GM12892 (cell line): Measurements from ENCODE around the gene SLFN12L. TPM values are rescaled to one million over a fixed set of nuclear protein-coding genes. Genes with fewer than 3 reads are reported as not detected.
"Not testable (repeated sequence)": the region's sequence is repeated elsewhere in the genome, so short reads cannot be mapped to it uniquely, and the experiment has no call there.

Source experiments
- DNase-seq: peaks from one replicate; pipeline ENCODE4 v3.0.0; 2011; ENCODE audit not compliant: insufficient read length
- FAIRE-seq: peaks from 2 replicates; lab custom pipeline; 2011; peaks lifted over from hg19 to GRCh38; lab: Jason Lieb, UNC
- POLR2A ChIP-seq: IDR thresholded peaks from 2 replicates; pipeline ENCODE4 v1.6.1; 2011; ENCODE audit warnings: low read depth, low read length, control low read depth
- POLR2AphosphoS5 ChIP-seq: IDR thresholded peaks from 2 replicates; pipeline ENCODE4 v1.6.1; 2011; ENCODE audit warnings: low read depth, low read length, control low read depth
- TAF1 ChIP-seq: IDR thresholded peaks from 2 replicates; pipeline ENCODE4 v1.6.1; 2011; ENCODE audit warnings: low read depth, mild to moderate bottlenecking, control low read depth, low read length, borderline replicate concordance
- polyA plus RNA-seq: library from polyadenylated mRNA; unstranded; fragments of >200 nt; gene quantifications from one replicate; pipeline ENCODE4 v1.2.1, GENCODE V29; 2012; ENCODE audit warnings: missing spikeins, inconsistent platforms; ENCODE audit not compliant: missing spikeins

SLFN12L gene
- 10.2 TPM for polyA plus RNA-seq

GRCh38 chr17:35537601-35538141, at the start of gene SLFN12L:
SLFN12L (minus strand) TSS chr17:35537678; CDS start chr17:35522364, 15,314 bp downstream.
- peak; percentile 66 for FAIRE-seq
- peak; percentile 59; the same call in 1 of the 2 replicates for TF ChIP-seq POLR2AphosphoS5
- TF ChIP-seq POLR2A = peak; percentile 73
- TF ChIP-seq TAF1 = peak; percentile 53; the same call in 1 of the 2 replicates
- no peak for DNase-seq

DNA sequence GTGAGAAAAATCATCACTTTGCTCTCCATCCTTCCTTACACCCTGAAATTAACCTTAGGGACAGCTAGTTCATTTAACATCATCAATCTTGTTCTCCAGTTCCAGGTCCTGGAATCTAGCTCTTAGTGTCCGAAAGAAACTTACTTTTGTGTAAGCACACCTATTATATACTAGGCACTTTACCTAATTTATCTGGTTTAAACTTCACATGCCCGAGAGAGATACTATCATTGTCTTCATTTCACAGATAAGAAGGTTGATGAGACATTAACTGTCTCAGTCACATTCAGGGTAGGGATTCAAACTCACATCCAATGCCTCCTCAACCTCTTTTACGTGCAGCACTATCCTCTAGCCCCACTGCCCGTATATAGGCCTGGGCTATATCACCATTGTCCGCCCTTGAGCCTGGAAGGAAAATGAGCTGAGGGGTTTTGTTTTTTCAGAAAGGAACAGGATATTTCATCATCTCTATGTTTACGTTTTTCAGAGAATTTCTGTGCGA, 49.1 kb upstream of the SLFN12L start:
- peak; percentile 51 for FAIRE-seq

DNA sequence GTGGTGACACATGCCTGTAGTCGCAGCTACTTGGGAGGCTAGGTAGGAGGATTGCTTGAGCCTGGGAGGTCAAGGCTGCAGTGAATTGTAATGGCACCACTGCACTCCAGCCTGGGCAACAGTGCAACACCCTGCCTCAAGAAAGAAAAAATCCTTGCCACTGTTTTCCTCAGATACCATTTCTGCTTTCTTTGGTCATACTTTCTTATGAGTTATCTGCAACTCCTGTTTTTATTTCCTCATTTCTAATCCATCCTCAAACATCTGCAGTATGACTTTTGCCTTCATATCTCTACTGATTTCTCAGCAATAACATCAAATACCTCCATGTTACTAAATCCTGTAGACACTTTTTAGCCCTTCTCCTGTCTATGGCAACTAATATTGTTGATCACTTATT, 46.6 kb upstream of the SLFN12L start:
- no peak for DNase-seq
- no peak for FAIRE-seq
- TF ChIP-seq TAF1 (no peak), POLR2A (no peak), POLR2AphosphoS5 (no peak)

More for the DNA sequence above, 49.1 kb upstream of the SLFN12L start:
- no peak for DNase-seq
- TF ChIP-seq POLR2A (no peak), TAF1 (no peak), POLR2AphosphoS5 (no peak)

DNA sequence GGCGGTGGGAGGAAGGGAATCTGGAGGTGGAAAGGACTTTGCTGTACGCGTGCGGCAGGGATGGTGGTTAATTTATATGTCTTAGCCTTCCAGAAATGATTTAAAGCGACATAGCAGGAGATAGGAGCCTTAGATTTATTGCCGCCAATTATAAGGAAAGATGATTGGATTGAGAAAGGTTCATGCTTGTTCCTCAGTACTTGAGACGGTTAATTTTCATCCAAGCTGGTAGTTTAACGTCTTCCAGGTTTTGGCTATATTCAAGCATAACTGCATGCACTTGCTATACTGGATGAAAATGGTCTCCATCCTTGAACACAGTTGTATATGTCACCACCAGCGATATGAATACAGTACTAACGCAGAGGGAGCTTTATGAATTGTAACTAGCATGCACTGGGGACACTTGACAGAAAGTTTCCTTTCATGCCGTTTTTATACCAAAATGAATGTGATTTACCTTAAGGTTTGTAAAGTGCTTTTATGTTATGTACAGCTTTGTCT, 41.5 kb upstream of the SLFN12L start:
- no peak for FAIRE-seq

DNA sequence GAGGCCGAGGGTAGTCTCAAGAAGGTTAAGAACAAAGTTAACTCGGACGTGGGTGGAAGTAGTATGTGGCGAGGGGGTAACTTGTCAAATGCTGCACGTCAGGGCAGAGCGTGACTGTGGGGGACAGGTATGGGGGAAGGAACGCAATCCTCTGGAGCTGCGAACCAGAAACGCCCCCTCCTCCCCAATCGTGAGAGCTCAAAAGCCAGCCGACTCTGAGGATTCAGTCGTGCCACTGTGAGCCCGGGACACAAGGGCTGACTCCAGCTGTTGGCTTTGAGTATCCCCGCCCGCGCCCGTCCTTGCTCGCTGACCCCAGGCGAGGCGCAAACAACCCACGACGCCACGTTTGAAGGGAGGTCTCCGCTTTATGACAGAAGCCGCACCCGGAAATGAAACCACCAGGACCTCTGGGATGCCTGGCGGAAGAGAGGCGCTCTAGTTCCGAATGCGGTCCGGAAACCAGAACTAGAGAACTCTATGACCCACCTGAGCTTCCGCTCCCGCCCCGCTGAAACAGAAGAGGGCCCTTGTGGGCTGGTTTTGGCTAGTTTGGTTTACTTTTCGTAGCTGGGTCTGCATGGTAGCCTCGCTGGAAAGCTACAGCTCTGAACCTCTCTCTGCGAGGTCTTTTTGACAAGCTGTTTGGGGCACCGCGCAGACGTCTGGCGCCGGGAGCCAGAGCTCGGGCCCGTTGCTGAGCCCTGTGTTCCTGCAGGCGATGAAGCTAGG, 40.9 kb upstream of the SLFN12L start, which contains the start of gene PEX12:
Gene PEX12, minus strand, starts transcription at position 375 of the 732 bp plus-strand sequence. CDS start 550 bp downstream, outside the sequence.
- DNase-seq = peak; percentile 70
- TF ChIP-seq POLR2AphosphoS5 (peak; percentile 82), TAF1 (peak; percentile 66; the same call in 1 of the 2 replicates), POLR2A (peak; percentile 83)
- FAIRE-seq = peak; percentile 96

More for the DNA sequence above, 41.5 kb upstream of the SLFN12L start:
- no peak for DNase-seq
- no peak for TF ChIP-seq TAF1
- TF ChIP-seq POLR2A = no peak
- TF ChIP-seq POLR2AphosphoS5 = no peak

GRCh38 chr17:35577830-35578196, 40.3 kb upstream of the SLFN12L start:
- no peak for DNase-seq
- TF ChIP-seq POLR2A (no peak), POLR2AphosphoS5 (no peak), TAF1 (no peak)
- peak; percentile 79 for FAIRE-seq

GRCh38 chr17:35575759-35576158, 38.3 kb upstream of the SLFN12L start:
- 0 out of 2 replicates have a peak, but pooled peaks have one; percentile 20 for TF ChIP-seq POLR2AphosphoS5
- TF ChIP-seq POLR2A = no peak
- FAIRE-seq (no peak), DNase-seq (no peak)

DNA sequence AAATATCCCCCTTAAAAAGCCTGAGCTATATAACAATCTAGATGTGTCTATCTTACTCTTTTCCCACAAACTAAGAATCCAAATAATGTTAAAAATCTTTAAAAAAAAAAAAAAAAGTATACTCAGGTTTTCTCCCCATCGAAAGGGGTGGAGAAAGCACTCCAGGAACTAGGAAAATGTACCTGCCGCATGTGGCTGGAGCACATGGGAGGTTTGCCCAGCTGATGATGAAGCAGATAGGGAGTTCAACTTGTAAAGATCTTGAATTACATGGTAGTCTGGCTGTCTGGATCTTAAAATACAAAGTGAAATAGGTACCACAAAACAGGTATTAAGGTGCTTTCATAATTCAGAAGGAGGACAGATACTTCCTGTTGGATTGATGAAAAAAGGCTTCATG, 31.9 kb upstream of the SLFN12L start:
- TF ChIP-seq POLR2AphosphoS5 = no peak
- no peak for TF ChIP-seq TAF1
- no peak for TF ChIP-seq POLR2A
- DNase-seq (no peak), FAIRE-seq (no peak)

DNA sequence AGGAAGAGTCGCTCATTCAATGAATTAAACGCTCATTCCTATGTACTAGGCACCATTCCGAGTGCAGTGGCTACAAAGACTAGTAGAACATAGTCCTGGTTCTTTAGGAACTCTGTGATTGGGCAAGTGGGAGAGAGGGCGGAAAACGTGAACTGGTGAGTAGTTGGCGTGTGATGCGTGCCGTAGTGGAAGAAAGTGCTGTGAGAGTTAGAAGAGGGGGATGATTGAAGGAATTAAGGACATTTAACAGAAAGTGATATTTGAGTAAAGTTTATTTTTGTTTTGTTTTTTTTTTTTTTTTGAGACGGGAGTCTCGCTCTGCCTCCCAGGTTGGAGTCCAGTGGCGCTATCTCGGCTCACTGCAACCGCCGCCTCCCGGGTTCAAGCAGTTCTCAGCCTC, 31.1 kb upstream of the SLFN12L start:
- FAIRE-seq (no peak), DNase-seq (peak; percentile 19)
- TF ChIP-seq POLR2AphosphoS5 (no peak), POLR2A (no peak), TAF1 (no peak)

GRCh38 chr17:35566968-35567367, 29.5 kb upstream of the SLFN12L start:
- no peak for DNase-seq
- no peak for FAIRE-seq
- no peak for TF ChIP-seq POLR2A
- TF ChIP-seq TAF1 = no peak
- TF ChIP-seq POLR2AphosphoS5 = no peak

- FAIRE-seq, DNase-seq: not testable (repeated sequence)
These were observed 25.7 kb upstream of the SLFN12L start for GRCh38 chr17:35563181-35563580.

DNA sequence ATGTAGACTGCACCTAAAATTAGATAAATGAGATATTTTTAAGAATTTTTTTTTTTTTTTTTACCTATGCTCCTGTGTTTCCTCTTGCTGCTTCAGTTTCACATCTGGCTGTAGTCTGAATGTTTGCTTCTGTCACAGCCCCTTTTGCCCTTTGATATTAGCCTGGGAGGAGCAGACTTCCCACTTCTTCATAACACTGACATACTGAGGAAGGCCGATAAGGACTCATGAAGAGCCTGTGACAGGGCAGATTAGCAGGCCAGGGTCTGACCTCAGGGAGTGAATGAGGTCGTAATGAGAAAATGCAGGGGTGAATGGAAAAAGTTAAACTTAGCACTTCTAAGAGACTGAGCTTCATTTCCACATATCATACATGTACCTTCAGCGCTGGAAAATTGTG, 23.2 kb upstream of the SLFN12L start, which contains the start of gene SLFN14:
Gene SLFN14, minus strand, starts transcription at position 117 of the 400 bp plus-strand sequence. CDS start 2,757 bp downstream, outside the sequence.
- FAIRE-seq = no peak
- no peak for TF ChIP-seq TAF1
- no peak for TF ChIP-seq POLR2A
- no peak for TF ChIP-seq POLR2AphosphoS5
- no peak for DNase-seq
